HepG2 (cell line): Measurements from ENCODE around the gene LTA4H. TPM values are rescaled to one million over a fixed set of nuclear protein-coding genes. Genes with fewer than 3 reads are reported as not detected.

ENCODE experiments used
- ATAC-seq: fragments of 200-7000 bp; cut with Tn5 transposase; 3 replicates; pipeline ENCODE4 v1.9.1; 2020; ENCODE audit warnings: mild to moderate bottlenecking, moderate library complexity
- BruUV-seq: library from RNA; stranded (reverse); fragments of 400-500 nt; replicated peaks from 2 replicates; lab custom pipeline; 2021; lab: Mats Ljungman, UMichigan
- CTCF ChIA-PET: fragments of 300-600 bp; formaldehyde crosslinking; extraction: SDS; loops from one replicate; lab custom pipeline; 2021; ENCODE audit warnings: low total read pairs, inconsistent platforms, low intra/inter-chr PET ratio; lab: Yijun Ruan, JAX
- POLR2A ChIA-PET: fragments of 350-600 bp; sonication (Branson Sonifier 250); formaldehyde crosslinking; loops from one replicate; lab custom pipeline; 2020; ENCODE audit warnings: antibody characterized with exemption, inconsistent platforms; lab: Yijun Ruan, JAX
- DNase-seq: peaks from one replicate; pipeline ENCODE4 v3.0.0-alpha.2; 2015; ENCODE audit warnings: low spot score
- FAIRE-seq: peaks from 3 replicates; lab custom pipeline; 2011; peaks lifted over from hg19 to GRCh38; lab: Jason Lieb, UNC
- H2AFZ ChIP-seq: one replicate; pipeline ENCODE4 v1.6.1; 2011; ENCODE audit warnings: low read length, inconsistent platforms
- H3K27ac ChIP-seq: fragments of 300-600 bp; 3 replicates; pipeline ENCODE4 v1.8.0; 2011; ENCODE audit warnings: mixed run types, mild to moderate bottlenecking, mixed read lengths, low read length, inconsistent platforms; ENCODE audit not compliant: insufficient read depth; ENCODE audit errors: extremely low read length
- H3K27me3 ChIP-seq, 2 experiments: fragments of 200-600 bp in 1 of 2; 2 replicates in 1 of 2; 3 replicates in 1 of 2; pipeline versions ENCODE4 v1.6.0 to v1.8.0; 2011; ENCODE audit warnings: low read length in 2 of 2, mild to moderate bottlenecking in 2 of 2, moderate library complexity in 2 of 2, inconsistent platforms in 1 of 2; ENCODE audit not compliant: insufficient read depth in 2 of 2, control insufficient read depth in 1 of 2
- H3K36me3 ChIP-seq, 2 experiments: fragments of 200-600 bp in 1 of 2; replicated peaks in 1 of 2; 2 replicates in 1 of 2; 3 replicates in 1 of 2; pipeline versions ENCODE4 v1.5.1 to v1.8.0; 2011; ENCODE audit warnings: low read length in 2 of 2, inconsistent platforms in 1 of 2; ENCODE audit not compliant: insufficient read depth in 2 of 2, control insufficient read depth in 1 of 2
- H3K4me1 ChIP-seq: 2 replicates; pipeline ENCODE4 v1.5.1; 2012; ENCODE audit warnings: low read length, inconsistent platforms; ENCODE audit not compliant: insufficient read depth
- H3K4me2 ChIP-seq: 2 replicates; pipeline ENCODE4 v1.6.0; 2011; ENCODE audit warnings: low read depth, low read length, inconsistent platforms
- H3K4me3 ChIP-seq, 3 experiments: fragments of 200-600 bp in 1 of 3; sonication (generic), shearing (Covaris generic) in 1 of 3; replicated peaks in 1 of 3; 2 replicates each; pipeline ENCODE4 v1.5.1; 2011 to 2016; ENCODE audit warnings: low read length in 3 of 3, inconsistent platforms in 2 of 3, low read depth in 2 of 3, mild to moderate bottlenecking in 2 of 3, control low read depth in 1 of 3, mixed read lengths in 1 of 3; ENCODE audit not compliant: insufficient read depth in 1 of 3
- H3K79me2 ChIP-seq: one replicate; pipeline ENCODE4 v1.6.1; 2011; ENCODE audit warnings: low read length, inconsistent platforms; ENCODE audit not compliant: insufficient read depth
- H3K9ac ChIP-seq: 2 replicates; pipeline ENCODE4 v1.6.0; 2011; ENCODE audit warnings: mild to moderate bottlenecking, low read depth, low read length, inconsistent platforms; ENCODE audit not compliant: insufficient read depth
- H3K9me3 ChIP-seq: 2 replicates; pipeline ENCODE4 v1.5.1; 2012; ENCODE audit warnings: mild to moderate bottlenecking, low read length
- H4K20me1 ChIP-seq: 2 replicates; pipeline ENCODE4 v1.6.0; 2011; ENCODE audit warnings: inconsistent platforms, mild to moderate bottlenecking, low read length, moderate library complexity; ENCODE audit not compliant: insufficient read depth
- CC2D1A ChIP-seq: sonication (generic); formaldehyde crosslinking; IDR thresholded peaks from 2 replicates; pipeline ENCODE4 v1.8.1; 2023; ENCODE audit warnings: mild to moderate bottlenecking, missing genetic modification reagents
- IRX3 ChIP-seq: sonication (generic); formaldehyde crosslinking; IDR thresholded peaks from 2 replicates; pipeline ENCODE4 v1.8.1; 2023; ENCODE audit warnings: mild to moderate bottlenecking, low read depth, missing genetic modification reagents, borderline replicate concordance
- KLF6 ChIP-seq: IDR thresholded peaks from 2 replicates; pipeline ENCODE4 v1.8.0; 2016; ENCODE audit warnings: missing biosample characterization, missing genetic modification reagents
- RFXAP ChIP-seq: sonication (generic); formaldehyde crosslinking; IDR thresholded peaks from 2 replicates; pipeline ENCODE4 v1.4.0; 2020; ENCODE audit warnings: missing genetic modification reagents, borderline replicate concordance
- SMAD9 ChIP-seq: sonication (generic); formaldehyde crosslinking; IDR thresholded peaks from 2 replicates; pipeline ENCODE4 v1.5.1; 2020; ENCODE audit warnings: mild to moderate bottlenecking, missing genetic modification reagents
- SRY ChIP-seq: sonication (generic); formaldehyde crosslinking; IDR thresholded peaks from 2 replicates; pipeline ENCODE4 v1.8.0; 2022; ENCODE audit warnings: mild to moderate bottlenecking, missing genetic modification reagents
- SSRP1 ChIP-seq: IDR thresholded peaks from 2 replicates; pipeline ENCODE4 v1.6.1; 2016; ENCODE audit warnings: control low read depth
- STAG1 ChIP-seq: sonication (generic); formaldehyde crosslinking; IDR thresholded peaks from 2 replicates; pipeline ENCODE4 v1.4.0; 2020; ENCODE audit warnings: missing genetic modification reagents
- THRA ChIP-seq: sonication (generic); formaldehyde crosslinking; IDR thresholded peaks from 2 replicates; pipeline ENCODE4 v1.4.0; 2020; ENCODE audit warnings: missing genetic modification reagents, borderline replicate concordance
- ZFP36L1 ChIP-seq: sonication (generic); formaldehyde crosslinking; IDR thresholded peaks from 2 replicates; pipeline ENCODE4 v1.8.0; 2022; ENCODE audit warnings: mild to moderate bottlenecking, missing genetic modification reagents, moderate library complexity
- ZNF260 ChIP-seq: sonication (generic); formaldehyde crosslinking; IDR thresholded peaks from 2 replicates; pipeline ENCODE4 v1.4.0; 2020; ENCODE audit warnings: missing genetic modification reagents, low read depth, mild to moderate bottlenecking, borderline replicate concordance
- ZNF296 ChIP-seq: sonication (generic); formaldehyde crosslinking; conservative IDR thresholded peaks from 2 replicates; pipeline ENCODE4 v1.5.0; 2020; ENCODE audit warnings: mild to moderate bottlenecking, missing genetic modification reagents
- ZNF30 ChIP-seq: sonication (generic); formaldehyde crosslinking; IDR thresholded peaks from 2 replicates; pipeline ENCODE4 v1.5.0; 2020; ENCODE audit warnings: mild to moderate bottlenecking, missing genetic modification reagents
- ZNF639 ChIP-seq: conservative IDR thresholded peaks from 2 replicates; pipeline ENCODE4 v1.6.1; 2018; ENCODE audit warnings: missing genetic modification reagents
- WGBS: methylation state at CpG from one replicate; pipeline ENCODE4 v1.1.6; 2017; ENCODE audit warnings: low lambda C conversion rate; 5-methylcytosine and 5-hydroxymethylcytosine counted together
- in situ Hi-C: cut with HindIII; loops from 2 replicates; pipeline ENCODE4 v1.10.0; 2017; ENCODE audit warnings: low pct_unique_long_range_greater_than_20kb; ENCODE audit not compliant: extremely low pct_ligation_motif_present
- intact Hi-C: fragments of 100-400 bp; cut with micrococcal nuclease; formaldehyde crosslinking; loops from one replicate; pipeline ENCODE4 v1.10.0; 2022; ENCODE audit not compliant: unreplicated experiment
- polyA plus RNA-seq, 8 experiments: library from polyadenylated mRNA; depleted of rRNA in 3 of 8; stranded (reverse) in 7 of 8; unstranded in 1 of 8; fragments of >200 nt; fragmentation: Illumina TruSeq in 4 of 8; extraction: Trizol in 4 of 8; gene quantifications; 2 replicates each; pipeline versions ENCODE4 v1.2.1 to v1.2.3, GENCODE V29; 2011 to 2016; ENCODE audit warnings: low read depth in 4 of 8, missing spikeins in 1 of 8, mixed read lengths in 1 of 8; ENCODE audit not compliant: insufficient read depth in 1 of 8
- total RNA-seq, 5 experiments: library from RNA; depleted of rRNA; stranded (reverse); fragments of >200 nt; fragmentation: Illumina TruSeq; extraction: Trizol; gene quantifications; 2 replicates each; pipeline ENCODE4 v1.2.3, GENCODE V29; 2016; ENCODE audit warnings: low read depth in 1 of 5
- TF ChIP-seq, protein P1 (sequence below): sonication (generic); formaldehyde crosslinking; IDR thresholded peaks from 2 replicates; pipeline ENCODE4 v1.4.0; 2020; ENCODE audit warnings: missing genetic modification reagents, borderline replicate concordance
- TF ChIP-seq, protein P2 (sequence below): sonication (generic); formaldehyde crosslinking; IDR thresholded peaks from 2 replicates; pipeline ENCODE4 v1.5.0; 2020; ENCODE audit warnings: missing genetic modification reagents, mild to moderate bottlenecking, borderline replicate concordance

The LTA4H gene
- total and polyA plus RNA-seq, 2 of the 13 experiments (the other 11 are each of a cell fraction or from before 2014, with no cell fraction given): 87.5 to 90.4 TPM

DNA sequence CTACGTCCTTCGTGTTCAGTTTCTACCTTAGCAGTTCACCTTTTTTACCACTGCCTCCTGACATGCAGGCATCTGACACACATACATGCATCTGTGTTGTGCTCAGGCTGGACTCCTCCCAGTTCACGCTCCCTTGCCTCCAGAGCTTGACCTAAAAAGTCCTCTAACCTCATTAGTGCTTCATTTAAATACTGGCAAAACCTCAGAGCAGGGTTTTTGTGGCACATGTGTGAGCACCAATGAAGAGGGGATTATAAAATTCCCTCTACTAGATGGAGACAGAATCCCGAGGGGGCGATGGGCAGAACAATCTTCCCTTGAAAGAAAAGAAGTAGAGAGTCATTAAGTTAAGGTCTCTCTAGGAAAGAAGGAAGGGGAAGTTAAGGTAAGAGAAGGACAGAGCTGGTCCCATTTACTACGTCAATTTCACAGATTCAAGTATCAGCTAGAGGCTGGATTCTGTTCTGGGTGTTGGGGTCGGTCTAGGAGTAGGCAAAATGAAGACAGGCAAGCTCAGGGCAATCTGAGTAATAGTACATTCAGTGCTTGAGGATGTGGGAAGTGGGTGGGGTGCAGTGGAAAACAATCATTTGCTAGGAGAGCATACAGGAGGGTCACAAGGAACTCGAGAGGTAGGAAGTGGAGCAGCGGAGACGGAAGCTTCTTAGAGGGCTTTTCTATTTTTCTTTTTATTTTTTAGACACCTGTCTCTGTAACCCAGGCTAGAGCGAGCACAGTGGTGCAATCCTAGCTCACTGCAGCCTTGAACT, 46.7 kb downstream of the LTA4H start:
- DNase-seq (no peak), ATAC-seq (no peak)
- no peaks in the 10 kb centered on the region for H3K9me3 ChIP-seq
- intact Hi-C loops: no loop called here
- H3K27ac ChIP-seq: no peak overlapping the region
- H3K36me3 ChIP-seq: no peaks in the 10 kb centered on the region; a peak in 1 of 5 replicates
- no peaks in the 10 kb centered on the region for H3K27me3 ChIP-seq
- H3K4me1 ChIP-seq: peaks cover under 1% of the 10 kb centered on the region; the same call in 1 of the 2 replicates
- H3K4me2 ChIP-seq: no peak overlapping the region
- ChIA-PET CTCF (no interaction called here), POLR2A (interaction anchor here (0.6 to 1.3 kb wide), 2 partner anchors 9 to 11 kb away, joined by 3 read pairs; no protein-coding TSS in a partner anchor)
- no peak overlapping the region for H3K9ac ChIP-seq
- no peaks in the 10 kb centered on the region for H3K79me2 ChIP-seq
- 79% methylated on average over 11 of the region's 11 CpGs for WGBS
- TF ChIP-seq ZNF296 (CRISPR knock-in tag) (no peak), ZNF639 (CRISPR knock-in tag) (no peak), KLF6 (CRISPR knock-in tag) (no peak), SRY (CRISPR knock-in tag) (no peak), RFXAP (CRISPR knock-in tag) (no peak), CC2D1A (CRISPR knock-in tag) (no peak), THRA (CRISPR knock-in tag) (no peak), ZNF30 (CRISPR knock-in tag) (no peak), SMAD9 (CRISPR knock-in tag) (no peak), IRX3 (CRISPR knock-in tag) (no peak), STAG1 (no peak), ZFP36L1 (CRISPR knock-in tag) (no peak), SSRP1 (no peak), ZNF260 (no peak)
- TF ChIP-seq, protein P1, sequence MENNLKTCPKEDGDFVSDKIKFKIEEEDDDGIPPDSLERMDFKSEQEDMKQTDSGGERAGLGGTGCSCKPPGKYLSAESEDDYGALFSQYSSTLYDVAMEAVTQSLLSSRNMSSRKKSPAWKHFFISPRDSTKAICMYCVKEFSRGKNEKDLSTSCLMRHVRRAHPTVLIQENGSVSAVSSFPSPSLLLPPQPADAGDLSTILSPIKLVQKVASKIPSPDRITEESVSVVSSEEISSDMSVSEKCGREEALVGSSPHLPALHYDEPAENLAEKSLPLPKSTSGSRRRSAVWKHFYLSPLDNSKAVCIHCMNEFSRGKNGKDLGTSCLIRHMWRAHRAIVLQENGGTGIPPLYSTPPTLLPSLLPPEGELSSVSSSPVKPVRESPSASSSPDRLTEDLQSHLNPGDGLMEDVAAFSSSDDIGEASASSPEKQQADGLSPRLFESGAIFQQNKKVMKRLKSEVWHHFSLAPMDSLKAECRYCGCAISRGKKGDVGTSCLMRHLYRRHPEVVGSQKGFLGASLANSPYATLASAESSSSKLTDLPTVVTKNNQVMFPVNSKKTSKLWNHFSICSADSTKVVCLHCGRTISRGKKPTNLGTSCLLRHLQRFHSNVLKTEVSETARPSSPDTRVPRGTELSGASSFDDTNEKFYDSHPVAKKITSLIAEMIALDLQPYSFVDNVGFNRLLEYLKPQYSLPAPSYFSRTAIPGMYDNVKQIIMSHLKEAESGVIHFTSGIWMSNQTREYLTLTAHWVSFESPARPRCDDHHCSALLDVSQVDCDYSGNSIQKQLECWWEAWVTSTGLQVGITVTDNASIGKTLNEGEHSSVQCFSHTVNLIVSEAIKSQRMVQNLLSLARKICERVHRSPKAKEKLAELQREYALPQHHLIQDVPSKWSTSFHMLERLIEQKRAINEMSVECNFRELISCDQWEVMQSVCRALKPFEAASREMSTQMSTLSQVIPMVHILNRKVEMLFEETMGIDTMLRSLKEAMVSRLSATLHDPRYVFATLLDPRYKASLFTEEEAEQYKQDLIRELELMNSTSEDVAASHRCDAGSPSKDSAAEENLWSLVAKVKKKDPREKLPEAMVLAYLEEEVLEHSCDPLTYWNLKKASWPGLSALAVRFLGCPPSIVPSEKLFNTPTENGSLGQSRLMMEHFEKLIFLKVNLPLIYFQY (CRISPR knock-in tag): no peak
- TF ChIP-seq, protein P2, sequence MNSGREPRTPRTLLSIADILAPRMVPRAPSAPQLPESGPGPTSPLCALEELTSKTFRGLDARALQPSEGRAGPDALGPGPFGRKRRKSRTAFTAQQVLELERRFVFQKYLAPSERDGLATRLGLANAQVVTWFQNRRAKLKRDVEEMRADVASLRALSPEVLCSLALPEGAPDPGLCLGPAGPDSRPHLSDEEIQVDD: no peak
- TF ChIP-seq, all 625 proteins: peak for 0
- no TSS peak for BruUV-seq
- H4K20me1 ChIP-seq: no peaks in the 10 kb centered on the region
- H3K4me3 ChIP-seq: no peak overlapping the region
- in situ Hi-C loops: loop anchor here (25.0 kb wide), 1 partner anchor 401 kb away; no protein-coding TSS in a partner anchor
- H2AFZ ChIP-seq: no peak overlapping the region
- no peak for FAIRE-seq
